Central memory CD4-positive, alpha-beta T cell (primary cell): Measurements from ENCODE around the gene TERB1.
A peak's percentile ranks its signal among the peaks of the same experiment; 100 is the strongest.

Experiments
- DNase-seq: peaks from one replicate; pipeline ENCODE4 v3.0.0; 2022

The TERB1 gene

DNA sequence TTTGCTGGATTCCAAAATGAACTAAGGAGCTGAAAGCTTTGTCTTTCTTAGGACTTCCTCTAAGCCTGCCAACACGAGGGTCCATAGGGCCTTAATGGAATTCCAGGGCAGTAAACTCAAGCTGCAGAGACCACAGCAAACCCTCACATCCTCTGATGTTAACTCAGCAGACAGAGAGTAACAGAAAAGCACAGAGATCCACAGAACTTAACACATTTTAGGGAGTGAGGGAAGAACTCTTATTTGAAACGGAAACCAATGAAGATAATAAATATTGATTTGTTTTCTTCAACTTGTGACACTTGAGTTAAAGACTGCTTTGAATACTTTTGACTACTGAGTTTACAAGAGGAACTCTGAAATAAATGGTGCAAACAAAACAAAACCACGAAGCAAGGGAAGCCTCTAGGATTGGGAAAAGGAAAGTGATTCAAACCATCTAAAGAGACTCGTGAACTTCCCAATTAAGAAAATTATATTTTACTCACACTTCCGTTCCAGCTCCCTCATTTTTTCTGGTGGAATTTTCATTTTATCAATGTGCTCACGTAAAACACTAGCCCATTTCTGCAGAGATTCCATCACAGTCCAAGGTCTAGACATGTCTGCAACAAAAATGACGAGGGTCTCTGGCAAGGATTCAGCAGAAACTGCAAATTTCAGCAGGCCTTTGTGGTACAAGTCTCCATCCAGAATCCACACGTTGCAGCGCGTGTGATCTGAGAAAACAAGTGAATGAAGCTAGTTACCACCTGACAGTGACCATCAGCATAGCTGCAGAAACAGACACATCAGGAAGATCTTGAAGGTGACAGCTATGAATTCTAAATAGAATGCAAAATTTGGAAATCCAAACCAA lies 59.2 kb downstream of the TERB1 start:
- no peak for DNase-seq

DNA sequence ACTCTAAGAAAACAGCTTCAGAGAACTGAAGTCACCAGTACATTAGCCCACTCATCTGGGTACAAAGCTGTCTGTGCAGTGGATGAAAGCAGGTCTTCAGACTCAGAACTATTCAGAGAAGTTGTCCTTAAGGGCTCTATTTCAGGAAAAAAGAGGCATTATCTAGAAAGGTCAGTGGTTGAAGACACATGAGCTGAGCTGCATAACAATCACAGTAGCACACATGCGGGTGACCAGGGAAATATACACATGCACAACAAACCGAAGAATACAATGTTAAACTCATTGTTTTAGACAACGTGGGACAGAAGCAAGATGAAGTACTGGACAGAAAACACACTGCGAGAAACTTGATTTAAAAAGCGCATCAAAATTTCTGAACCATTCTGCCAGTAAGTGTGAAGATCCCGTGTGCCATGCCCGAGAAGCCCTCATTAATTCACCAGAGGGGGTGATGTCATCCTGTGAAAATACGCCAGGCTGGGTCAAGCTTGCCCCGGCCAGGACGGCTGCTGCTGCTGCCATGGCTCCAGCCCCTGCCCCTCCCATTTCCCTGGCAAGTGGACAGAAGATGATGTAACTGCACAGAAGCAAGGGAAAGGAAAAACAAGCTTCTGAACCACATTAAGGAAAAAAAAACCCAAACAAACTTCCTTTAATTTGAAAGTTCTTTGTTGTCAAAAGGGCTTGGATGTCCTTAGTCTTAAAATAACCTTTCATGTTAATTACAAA lies 60.0 kb downstream of the TERB1 start:
- no peak for DNase-seq

DNA sequence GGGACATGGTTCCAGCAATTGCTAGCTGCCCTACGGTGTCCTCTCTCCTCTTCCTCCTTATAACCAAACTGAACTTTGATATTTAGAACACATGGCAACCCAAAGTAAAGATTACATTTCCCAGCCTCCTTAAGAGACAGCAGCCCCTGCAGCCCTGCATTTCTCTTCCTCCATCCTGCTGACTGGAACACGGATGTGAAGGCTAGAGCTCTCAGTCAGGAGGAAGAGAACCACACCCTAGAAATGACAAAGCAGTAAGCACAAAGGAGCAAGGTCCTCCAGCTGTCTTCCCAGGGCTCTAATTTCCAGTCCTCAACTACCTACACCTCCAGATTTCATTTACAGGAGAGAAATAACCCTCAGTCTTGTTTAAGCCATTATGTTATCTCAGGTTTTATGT lies 60.9 kb downstream of the TERB1 start:
- no peak for DNase-seq

DNA sequence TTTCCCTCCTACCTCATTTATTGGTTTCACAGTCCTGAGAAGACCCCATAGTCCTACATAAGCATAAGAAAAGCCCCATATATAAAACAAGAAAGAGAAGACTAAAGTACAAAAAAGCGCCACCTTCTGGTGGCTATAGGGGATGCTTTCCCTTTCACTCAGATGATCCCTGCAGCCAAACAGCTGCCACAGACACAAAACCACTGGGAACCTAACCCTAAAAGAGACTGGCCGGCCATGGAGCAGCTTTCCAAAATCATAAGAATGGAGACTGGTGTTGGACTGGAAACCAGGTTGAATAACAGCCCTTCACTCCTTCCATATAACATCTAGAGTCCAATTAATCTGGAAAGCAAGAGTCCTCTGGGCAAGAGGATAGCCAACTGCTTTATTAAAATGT lies 61.4 kb downstream of the TERB1 start:
- no peak for DNase-seq

DNA sequence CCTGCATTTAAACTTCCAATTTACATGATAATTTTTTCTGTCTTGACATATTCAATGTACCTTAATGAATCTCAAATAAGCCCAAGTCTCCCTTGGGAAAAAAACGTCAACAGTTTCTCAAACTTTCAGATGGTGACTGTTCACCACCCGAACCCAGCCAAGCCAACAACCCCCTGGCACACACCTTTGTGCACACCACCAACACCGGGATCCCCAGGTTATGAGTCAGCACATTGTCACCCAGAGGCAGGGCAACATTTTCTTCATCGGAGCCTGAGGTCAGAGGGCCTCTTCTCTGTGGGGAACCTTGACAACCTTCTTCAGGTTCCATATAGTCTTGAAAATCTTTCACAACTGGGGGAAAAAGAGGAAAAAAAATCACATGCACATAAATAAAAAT lies 65.5 kb downstream of the TERB1 start:
- DNase-seq = no peak

DNA sequence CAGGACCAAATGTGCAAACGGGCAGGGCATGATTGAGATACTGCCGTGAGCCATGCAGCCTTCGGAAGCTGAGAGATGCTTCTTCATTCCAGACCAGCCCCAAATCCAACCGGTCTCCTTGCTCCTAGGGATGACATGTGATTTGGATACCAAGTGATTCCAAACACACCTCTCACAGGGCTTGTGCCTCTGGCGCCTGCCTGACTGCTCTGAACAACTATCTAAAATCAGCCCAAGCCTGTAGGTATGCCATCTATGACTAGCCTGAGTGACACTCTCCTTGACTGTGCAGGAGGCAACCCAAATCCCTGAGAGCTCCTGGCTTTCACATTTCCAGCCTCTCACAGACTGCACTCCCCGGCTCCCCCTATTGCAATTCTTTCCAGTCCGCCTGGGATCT lies 70.3 kb downstream of the TERB1 start:
- DNase-seq = no peak

DNA sequence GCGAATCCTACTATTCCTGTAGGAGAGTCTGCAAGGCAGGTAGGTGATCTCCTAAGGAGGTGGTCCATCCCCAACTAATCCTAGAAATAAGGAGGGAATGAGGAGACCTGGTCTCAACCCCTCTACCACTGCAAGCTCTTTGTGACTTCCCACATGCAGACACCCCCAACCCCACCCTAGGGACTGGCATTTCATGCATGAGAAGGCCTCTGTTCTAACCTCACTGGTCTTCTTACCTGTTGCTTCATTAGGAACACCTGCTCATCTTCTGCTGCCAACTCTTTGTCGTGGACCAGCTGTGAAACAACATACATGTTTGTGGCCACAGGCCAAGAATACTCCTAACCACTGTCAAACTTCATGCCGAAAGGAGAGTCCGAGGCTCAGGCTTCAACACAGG lies 72.6 kb downstream of the TERB1 start:
- DNase-seq = no peak

DNA sequence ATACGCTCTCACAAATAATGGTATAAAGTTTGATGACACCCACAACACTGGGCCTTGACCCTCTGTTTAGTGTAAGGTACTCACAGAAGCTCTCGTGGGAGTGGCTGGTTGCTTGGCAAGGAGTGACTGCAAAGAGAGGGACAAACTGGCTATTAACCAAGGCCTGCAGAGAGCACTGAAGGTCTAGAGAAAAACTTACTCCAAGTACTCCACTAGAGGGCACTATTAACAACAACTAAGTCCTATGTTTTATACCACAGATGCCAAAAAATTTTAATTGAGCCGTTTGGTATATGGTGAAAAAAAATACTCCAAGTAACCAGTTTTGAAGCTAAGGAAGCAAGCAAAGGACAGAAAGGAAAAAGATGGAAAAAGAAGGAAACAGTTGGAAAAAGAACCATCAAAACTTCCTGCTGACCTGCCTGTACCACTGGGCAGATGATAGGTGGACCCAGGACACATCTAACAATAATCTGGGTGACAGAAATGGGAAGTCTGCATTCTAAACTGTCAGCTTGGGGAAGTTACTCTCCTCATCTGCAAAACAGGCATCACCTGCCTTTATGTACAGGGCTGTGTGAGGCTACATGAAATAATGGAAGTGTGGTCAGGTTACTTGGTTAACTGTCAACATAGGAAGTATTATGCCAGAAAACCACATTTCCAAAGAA lies 73.1 kb downstream of the TERB1 start:
- peak; percentile 38 for DNase-seq

DNA sequence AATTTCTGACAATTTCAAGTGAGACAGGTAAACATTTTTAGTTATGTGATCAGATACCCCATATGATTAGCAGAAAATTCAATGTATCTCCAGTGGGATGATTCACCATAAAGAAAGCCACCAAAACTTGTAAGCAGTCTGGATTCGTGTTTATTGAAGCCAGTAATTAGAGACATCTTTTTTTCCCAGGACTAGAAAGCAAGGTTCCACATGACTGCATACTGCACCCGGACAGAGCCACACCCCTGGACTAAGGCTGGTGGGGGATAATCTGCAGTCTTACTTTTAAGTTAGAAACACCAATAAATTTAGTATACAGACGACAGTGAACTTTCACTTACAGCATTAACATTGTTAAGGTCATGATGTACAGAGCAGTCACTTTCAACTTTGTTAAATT lies 80.6 kb downstream of the TERB1 start:
- no peak for DNase-seq

DNA sequence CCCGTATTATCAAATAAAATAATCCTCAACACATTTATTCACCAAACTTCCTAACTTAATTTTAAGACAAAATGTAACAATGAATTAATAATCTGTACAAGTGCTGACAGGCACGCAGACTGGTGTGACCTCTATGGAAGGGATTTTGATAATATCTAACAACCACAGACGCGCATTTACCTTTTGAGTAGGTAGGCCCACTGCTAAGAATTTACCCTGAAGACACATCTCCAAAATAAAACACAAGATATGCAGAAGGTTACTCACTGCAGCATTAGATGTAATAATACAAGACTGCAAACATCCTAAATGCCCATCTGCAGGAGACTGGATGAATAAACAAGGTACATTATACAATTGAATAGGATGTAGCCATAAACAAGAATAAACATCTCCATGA lies 82.1 kb downstream of the TERB1 start:
- DNase-seq = no peak

DNA sequence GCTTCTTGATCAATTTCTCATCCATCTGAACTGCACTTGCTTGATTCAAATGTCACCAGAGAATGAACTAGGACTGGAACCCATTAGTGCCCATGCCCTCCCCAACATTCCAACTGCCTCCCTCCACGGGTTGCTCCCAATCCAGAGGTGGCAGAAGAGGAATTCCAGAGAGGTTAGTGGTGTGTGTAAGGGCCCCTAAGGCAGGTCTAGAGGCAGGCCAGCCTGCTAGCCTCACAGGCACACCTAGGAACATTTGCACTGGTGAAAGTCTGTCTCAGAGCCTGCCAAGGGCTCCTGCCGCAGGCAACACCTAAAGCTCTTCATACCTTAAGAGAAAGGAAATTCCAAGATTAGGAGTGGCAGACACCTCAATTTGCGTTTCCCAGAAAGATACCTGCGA lies 83.6 kb downstream of the TERB1 start:
- DNase-seq = no peak

DNA sequence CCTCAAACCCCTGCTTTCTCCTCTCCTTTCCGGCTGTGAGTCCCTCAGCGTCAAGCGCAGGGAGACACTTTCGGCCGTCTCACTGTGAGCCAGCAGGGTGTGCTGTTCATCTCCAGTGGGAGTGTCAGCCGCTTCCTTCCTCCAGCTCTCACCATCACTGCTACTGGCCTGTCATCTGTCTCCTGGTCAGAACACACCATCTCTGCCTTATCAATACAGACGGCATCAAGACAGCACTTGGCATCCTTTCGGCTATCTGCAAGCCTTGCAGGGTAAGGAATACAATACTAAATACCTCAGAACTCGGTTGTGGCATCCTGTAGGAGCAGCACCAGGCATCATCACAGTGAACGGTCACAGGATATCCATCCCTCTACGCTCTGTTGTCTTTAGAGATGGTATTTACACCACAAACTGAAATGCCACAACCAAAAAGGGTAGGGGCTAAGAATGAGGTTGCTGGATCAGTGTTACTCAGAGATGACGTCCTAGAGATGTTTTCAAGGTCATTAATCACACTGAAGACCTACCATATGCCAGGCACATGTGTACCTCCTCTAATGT lies 84.2 kb downstream of the TERB1 start:
- no peak for DNase-seq

DNA sequence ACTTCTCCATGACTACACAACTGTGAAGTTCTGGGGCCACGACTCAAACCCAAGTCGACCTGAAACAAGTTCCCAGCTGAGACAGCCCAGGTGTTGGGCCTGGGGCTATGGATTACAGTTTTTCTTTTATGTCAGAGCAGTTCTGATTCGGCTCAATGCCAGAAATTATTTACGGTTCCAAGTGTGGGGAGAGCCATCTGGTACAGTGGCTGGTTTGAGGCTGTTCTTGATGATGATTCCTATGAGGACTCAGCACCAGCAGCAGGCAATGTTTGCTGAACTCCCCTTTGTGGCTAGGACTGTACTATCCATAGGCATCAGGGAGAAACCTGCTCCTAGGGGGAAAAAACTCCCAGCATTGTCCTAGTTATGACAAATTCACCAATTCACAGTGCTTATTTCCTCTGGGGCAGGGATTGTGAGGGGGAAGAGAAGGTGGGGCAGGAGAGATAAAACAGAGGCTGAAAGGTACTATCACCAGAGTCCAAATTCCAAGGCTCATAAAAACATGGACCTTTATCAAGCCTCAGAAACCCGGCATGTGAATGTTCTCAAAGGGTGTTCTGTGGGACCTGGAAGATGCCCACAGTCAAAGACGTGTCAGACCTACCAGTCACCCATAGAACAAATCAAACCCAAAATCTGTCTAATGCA lies 86.6 kb downstream of the TERB1 start:
- DNase-seq = no peak

DNA sequence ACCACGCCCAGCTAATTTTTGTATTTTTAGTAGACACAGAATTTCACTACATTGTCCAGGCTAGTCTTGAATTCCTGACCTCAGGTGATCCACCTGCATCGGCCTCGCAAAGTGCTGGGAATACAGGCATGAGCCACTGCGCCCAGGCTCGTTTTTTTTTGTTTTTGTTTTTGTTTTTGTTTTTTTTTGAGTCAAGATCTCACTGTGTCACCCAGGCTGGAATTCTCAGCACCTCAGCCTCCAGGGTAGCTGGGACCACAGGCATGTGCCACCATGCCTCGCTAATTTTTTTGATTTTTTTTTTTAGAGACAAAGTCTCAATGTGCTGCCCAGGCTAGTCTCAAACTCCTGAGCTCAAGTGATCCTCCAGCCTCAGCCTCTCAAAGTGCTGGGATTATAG lies 87.3 kb downstream of the TERB1 start:
- no peak for DNase-seq

DNA sequence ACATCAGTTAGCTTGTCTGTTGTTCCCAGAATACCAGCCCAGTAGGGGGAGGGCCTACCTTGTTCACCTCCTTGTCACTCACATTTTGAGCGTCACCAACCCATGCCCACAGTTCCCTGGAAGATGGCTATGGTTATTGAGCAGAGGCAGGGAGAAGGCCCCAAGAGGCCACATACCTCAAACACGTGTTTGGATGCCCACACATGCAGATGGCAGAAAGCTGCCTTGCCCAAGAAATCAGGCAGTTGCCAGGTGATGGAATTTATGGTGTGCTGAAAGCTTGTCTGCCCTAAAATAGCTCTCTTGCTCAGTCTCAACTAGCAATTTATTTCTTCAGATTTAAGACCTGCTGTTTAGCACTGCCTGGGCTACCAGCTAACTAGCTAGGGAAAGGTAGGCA lies 88.3 kb downstream of the TERB1 start:
- DNase-seq = no peak

DNA sequence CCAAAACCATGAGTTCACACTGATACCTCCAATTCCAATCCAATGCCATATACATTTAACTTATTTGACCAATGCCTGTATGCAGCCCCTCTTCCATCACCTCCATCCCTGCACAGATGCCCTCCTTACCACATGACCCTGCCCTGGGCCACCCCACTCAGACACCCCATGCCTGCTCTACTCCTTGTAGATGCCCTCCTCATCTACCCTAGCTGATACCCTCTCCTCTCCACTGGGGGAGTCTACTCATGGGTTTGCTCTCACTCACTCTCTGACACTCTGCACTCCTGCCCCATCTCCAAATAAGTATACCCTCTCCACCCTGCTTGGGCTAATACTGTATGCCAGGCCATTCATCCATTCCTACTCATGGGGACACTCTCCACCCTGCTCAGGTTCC lies 88.9 kb downstream of the TERB1 start:
- DNase-seq = no peak

DNA sequence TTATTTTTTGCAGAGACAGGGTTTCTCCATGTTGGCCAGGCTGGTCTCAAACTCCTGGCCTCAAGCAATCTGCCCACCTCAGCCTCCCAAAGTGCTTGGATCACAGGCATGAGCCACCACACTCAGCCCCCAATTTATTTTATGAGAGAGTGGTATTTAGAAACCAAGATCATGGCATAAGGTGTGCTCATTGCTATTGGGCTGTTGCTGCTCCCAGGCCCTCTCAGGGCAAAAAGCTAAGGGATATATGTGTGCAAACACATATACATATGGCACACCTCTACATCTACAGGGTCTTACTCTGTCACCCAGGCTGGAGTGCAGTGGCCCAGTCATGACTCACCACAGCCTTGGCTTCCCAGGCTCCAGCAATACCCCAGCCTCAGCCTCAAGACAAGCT lies 89.8 kb downstream of the TERB1 start:
- no peak for DNase-seq

DNA sequence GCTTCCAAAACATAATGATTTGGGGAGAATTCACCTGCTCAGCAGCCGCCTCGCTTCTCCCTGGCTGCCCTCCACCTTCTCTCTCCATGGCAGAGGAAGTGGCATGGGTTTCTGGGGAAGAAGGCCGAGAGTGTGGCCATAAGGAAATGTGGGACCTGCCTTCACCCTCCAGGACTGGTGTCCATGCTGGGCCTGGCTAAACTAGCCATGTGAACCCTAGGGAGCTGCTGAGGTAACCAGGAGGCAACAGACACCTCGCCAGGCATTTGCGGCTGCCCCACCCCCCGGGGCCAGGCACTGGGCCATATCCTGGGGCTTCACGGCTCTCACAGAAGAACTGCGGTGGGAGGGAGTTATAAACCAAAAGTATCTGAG lies 94.9 kb downstream of the TERB1 start:
- DNase-seq = no peak

DNA sequence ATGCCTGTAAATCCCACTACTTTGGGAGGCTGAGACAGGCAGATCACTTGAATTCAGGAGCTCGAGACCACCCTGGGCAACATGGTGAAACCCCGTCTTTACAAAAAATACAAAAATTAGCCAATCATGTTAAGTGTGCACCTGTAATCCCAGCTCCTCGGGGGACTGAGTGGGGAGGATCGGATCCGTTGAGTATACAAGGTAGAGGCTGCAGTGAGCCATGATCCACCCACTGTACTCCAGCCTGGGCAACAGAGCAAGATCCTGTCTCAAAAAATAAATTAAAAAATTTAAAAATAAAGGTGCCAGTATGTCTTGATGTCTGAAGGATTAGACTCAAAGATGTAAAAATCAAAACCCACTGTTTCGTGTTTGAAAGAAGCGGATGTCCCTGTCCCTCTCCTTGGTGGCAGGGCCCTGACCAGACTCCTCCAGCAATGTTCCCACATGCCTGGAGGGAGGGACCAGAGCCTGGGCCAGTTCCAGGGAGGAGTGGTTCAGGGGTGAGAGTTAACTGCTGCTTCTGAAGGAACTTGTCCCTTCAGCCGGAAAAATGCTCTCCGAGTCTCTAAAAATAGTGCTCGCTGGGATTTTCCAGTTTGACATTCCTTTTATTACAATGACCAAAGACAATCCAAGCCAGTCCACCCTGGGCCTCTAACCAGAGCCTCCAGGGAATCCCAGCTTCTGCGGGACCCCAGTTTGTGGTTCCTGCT lies 95.4 kb downstream of the TERB1 start:
- DNase-seq = no peak
